Measurements from ENCODE around the gene SUPT20HL1. TPM values are rescaled to one million over a fixed set of nuclear protein-coding genes. Genes with fewer than 3 reads are reported as not detected.

The SUPT20HL1 gene
- total RNA-seq, 1 experiment from 2014 or later = not detected

DNA sequence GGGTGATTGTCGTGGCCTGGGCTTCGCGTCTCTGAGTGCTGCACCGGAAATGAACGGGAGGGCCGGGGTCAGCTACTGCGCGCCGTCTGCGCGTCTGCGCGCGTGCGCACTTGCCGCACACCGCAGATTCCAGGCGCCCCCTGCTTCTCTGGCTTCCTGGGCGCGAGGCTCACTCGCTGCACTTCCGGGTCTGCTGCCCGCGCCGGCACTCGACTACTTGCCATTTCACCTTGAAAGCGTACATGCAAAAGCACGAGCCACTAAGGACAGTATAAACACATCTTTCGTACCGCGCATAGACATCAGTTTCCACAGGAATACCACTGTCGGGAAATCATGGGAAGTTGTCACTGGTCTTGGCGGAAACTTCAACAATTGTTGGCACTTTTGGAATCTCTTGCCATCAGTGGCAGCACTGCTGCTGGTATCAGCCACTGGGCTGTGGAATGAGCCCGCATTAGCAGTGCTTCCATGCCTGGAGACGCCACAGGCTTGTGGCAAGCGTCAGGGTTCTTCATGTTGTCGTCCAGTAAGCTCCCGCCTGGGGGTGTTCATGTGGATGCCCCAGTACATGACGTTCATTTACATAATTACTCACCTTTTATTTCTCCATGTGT lies 46.3 kb upstream of the SUPT20HL1 start, which contains the start of gene SUPT20HL2:
Gene SUPT20HL2, minus strand, starts transcription at position 51 of the 617 bp plus-strand sequence. CDS start 754 bp downstream, outside the sequence.
- Mint-ChIP-seq H3K4me3 (no peak within 1 kb of the TSS), H3K27me3 (ENCODE audit: low read depth) (no peaks in the 10 kb centered on the region), H3K27ac (no peak within 1 kb of the TSS), H3K36me3 (no peaks in the 10 kb centered on the region), H3K9me3 (no peaks in the 10 kb centered on the region), H3K4me1 (peaks cover 21% of the 10 kb centered on the region)
- TF ChIP-seq CREB1 (CRISPR knock-in tag; IDR thresholded peaks at IDR 0.05) = no peak
- TF ChIP-seq CBFB (CRISPR knock-in tag; IDR thresholded peaks at IDR 0.05; ENCODE audit: low read depth) = no peak
- TF ChIP-seq, protein P1, sequence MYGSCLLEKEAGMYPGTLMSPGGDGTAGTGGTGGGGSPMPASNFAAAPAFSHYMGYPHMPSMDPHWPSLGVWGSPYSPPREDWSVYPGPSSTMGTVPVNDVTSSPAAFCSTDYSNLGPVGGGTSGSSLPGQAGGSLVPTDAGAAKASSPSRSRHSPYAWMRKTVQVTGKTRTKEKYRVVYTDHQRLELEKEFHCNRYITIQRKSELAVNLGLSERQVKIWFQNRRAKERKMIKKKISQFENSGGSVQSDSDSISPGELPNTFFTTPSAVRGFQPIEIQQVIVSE (CRISPR knock-in tag; IDR thresholded peaks at IDR 0.05; ENCODE audit: borderline replicate concordance) = no peak
- TF ChIP-seq SOX15 (CRISPR knock-in tag; IDR thresholded peaks at IDR 0.05) = no peak
- no peak for TF ChIP-seq OVOL2 (CRISPR knock-in tag; IDR thresholded peaks at IDR 0.05; ENCODE audit: borderline replicate concordance)
- TF ChIP-seq ZNF138 (CRISPR knock-in tag; conservative IDR thresholded peaks at IDR 0.05) = no peak
- no peak for TF ChIP-seq FOXP1 (CRISPR knock-in tag; IDR thresholded peaks at IDR 0.05; ENCODE audit: borderline replicate concordance)
- TF ChIP-seq, protein P2, sequence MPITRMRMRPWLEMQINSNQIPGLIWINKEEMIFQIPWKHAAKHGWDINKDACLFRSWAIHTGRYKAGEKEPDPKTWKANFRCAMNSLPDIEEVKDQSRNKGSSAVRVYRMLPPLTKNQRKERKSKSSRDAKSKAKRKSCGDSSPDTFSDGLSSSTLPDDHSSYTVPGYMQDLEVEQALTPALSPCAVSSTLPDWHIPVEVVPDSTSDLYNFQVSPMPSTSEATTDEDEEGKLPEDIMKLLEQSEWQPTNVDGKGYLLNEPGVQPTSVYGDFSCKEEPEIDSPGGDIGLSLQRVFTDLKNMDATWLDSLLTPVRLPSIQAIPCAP (CRISPR knock-in tag; IDR thresholded peaks at IDR 0.05) = no peak
- no peak for TF ChIP-seq ZNF396 (CRISPR knock-in tag; IDR thresholded peaks at IDR 0.05; ENCODE audit: borderline replicate concordance)
- TF ChIP-seq EMX1 (CRISPR knock-in tag; IDR thresholded peaks at IDR 0.05) = no peak
- TF ChIP-seq TEAD4 (CRISPR knock-in tag; IDR thresholded peaks at IDR 0.05) = no peak
- no peak for TF ChIP-seq SMAD3 (CRISPR knock-in tag; IDR thresholded peaks at IDR 0.05; ENCODE audit: borderline replicate concordance)
- TF ChIP-seq, protein P3, sequence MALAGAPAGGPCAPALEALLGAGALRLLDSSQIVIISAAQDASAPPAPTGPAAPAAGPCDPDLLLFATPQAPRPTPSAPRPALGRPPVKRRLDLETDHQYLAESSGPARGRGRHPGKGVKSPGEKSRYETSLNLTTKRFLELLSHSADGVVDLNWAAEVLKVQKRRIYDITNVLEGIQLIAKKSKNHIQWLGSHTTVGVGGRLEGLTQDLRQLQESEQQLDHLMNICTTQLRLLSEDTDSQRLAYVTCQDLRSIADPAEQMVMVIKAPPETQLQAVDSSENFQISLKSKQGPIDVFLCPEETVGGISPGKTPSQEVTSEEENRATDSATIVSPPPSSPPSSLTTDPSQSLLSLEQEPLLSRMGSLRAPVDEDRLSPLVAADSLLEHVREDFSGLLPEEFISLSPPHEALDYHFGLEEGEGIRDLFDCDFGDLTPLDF (CRISPR knock-in tag; IDR thresholded peaks at IDR 0.05) = no peak
- no peak for TF ChIP-seq ATF1 (CRISPR knock-in tag; IDR thresholded peaks at IDR 0.05)
- no peak for TF ChIP-seq NR1H2 (CRISPR knock-in tag; IDR thresholded peaks at IDR 0.05)
- TF ChIP-seq, protein P4, sequence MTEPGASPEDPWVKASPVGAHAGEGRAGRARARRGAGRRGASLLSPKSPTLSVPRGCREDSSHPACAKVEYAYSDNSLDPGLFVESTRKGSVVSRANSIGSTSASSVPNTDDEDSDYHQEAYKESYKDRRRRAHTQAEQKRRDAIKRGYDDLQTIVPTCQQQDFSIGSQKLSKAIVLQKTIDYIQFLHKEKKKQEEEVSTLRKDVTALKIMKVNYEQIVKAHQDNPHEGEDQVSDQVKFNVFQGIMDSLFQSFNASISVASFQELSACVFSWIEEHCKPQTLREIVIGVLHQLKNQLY (CRISPR knock-in tag; IDR thresholded peaks at IDR 0.05) = no peak
- TF ChIP-seq PRRX2 (CRISPR knock-in tag; IDR thresholded peaks at IDR 0.05) = no peak
- no peak for TF ChIP-seq ZNF232 (CRISPR knock-in tag; IDR thresholded peaks at IDR 0.05)
- TF ChIP-seq, protein P5, sequence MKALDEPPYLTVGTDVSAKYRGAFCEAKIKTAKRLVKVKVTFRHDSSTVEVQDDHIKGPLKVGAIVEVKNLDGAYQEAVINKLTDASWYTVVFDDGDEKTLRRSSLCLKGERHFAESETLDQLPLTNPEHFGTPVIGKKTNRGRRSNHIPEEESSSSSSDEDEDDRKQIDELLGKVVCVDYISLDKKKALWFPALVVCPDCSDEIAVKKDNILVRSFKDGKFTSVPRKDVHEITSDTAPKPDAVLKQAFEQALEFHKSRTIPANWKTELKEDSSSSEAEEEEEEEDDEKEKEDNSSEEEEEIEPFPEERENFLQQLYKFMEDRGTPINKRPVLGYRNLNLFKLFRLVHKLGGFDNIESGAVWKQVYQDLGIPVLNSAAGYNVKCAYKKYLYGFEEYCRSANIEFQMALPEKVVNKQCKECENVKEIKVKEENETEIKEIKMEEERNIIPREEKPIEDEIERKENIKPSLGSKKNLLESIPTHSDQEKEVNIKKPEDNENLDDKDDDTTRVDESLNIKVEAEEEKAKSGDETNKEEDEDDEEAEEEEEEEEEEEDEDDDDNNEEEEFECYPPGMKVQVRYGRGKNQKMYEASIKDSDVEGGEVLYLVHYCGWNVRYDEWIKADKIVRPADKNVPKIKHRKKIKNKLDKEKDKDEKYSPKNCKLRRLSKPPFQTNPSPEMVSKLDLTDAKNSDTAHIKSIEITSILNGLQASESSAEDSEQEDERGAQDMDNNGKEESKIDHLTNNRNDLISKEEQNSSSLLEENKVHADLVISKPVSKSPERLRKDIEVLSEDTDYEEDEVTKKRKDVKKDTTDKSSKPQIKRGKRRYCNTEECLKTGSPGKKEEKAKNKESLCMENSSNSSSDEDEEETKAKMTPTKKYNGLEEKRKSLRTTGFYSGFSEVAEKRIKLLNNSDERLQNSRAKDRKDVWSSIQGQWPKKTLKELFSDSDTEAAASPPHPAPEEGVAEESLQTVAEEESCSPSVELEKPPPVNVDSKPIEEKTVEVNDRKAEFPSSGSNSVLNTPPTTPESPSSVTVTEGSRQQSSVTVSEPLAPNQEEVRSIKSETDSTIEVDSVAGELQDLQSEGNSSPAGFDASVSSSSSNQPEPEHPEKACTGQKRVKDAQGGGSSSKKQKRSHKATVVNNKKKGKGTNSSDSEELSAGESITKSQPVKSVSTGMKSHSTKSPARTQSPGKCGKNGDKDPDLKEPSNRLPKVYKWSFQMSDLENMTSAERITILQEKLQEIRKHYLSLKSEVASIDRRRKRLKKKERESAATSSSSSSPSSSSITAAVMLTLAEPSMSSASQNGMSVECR (CRISPR knock-in tag; IDR thresholded peaks at IDR 0.05; ENCODE audit: borderline replicate concordance) = no peak
- ATAC-seq (no peak), DNase-seq (ENCODE audit: low spot score) (no peak)
- ChIA-PET POLR2A (no interaction called here), CTCF (interaction anchor here (1.9 kb wide), 1 partner anchor 20 kb away, joined by 4 read pairs; no protein-coding TSS in a partner anchor)
